ENCODE data around the gene NPAS3.

- TF ChIP-seq EZH2 (IDR thresholded peaks at IDR 0.05): no peak
- no peak for TF ChIP-seq CTCF (IDR thresholded peaks at IDR 0.05)
- no peak for TF ChIP-seq EZH2phosphoT487 (IDR thresholded peaks at IDR 0.05)
Observed at GRCh38 chr14:33390335-33390734, 451.7 kb downstream of the NPAS3 start.
